Uterus (tissue), 4 donors: Measurements from ENCODE around the gene MED26. TPM values are rescaled to one million over a fixed set of nuclear protein-coding genes. Genes with fewer than 3 reads are reported as not detected.
A peak's percentile ranks its signal among the peaks of the same experiment; 100 is the strongest.

Experiments
- DNase-seq, 2 donors: peaks; one replicate each; pipeline ENCODE4 v3.0.0-alpha.2; 2019 to 2020
- H3K27ac ChIP-seq, 2 donors: fragments of 200-600 bp; sonication (generic); 1 replicate in 1 of 2; 2 replicates in 1 of 2; pipeline ENCODE4 v1.5.1; 2016 to 2018
- H3K27me3 ChIP-seq, 2 donors: fragments of 200-600 bp; sonication (generic); one replicate each; pipeline ENCODE4 v1.5.1; 2018 to 2019; ENCODE audit warnings: control low read depth in 1 of 2
- H3K36me3 ChIP-seq, 2 donors: fragments of 200-600 bp; sonication (generic); one replicate each; pipeline ENCODE4 v1.5.1; 2019; ENCODE audit warnings: control low read depth in 1 of 2
- H3K4me1 ChIP-seq, 2 donors: fragments of 200-600 bp; sonication (generic); one replicate each; pipeline ENCODE4 v1.5.1; 2018 to 2019; ENCODE audit warnings: control low read depth in 1 of 2
- H3K4me3 ChIP-seq, 2 donors: fragments of 200-600 bp; sonication (generic); 1 replicate in 1 of 2; 2 replicates in 1 of 2; pipeline ENCODE4 v1.5.1; 2018 to 2019; ENCODE audit warnings: mild to moderate bottlenecking in 1 of 2
- H3K9me3 ChIP-seq, 2 donors: fragments of 200-600 bp; sonication (generic); one replicate each; pipeline ENCODE4 v1.5.1; 2019; ENCODE audit warnings: control low read depth in 1 of 2
- CTCF ChIP-seq, 4 experiments: fragments of 200-600 bp in 2 of 4; fragments of 450-650 bp in 2 of 4; sonication (generic) in 2 of 4; IDR thresholded peaks; one replicate each; pipeline ENCODE4 v1.5.1; 2016 to 2019; ENCODE audit warnings: antibody characterized with exemption in 4 of 4, mild to moderate bottlenecking in 2 of 4, moderate library complexity in 1 of 4
- POLR2A ChIP-seq, 2 donors: fragments of 450-650 bp; IDR thresholded peaks; one replicate each; pipeline ENCODE4 v1.6.1; 2016; ENCODE audit warnings: antibody characterized with exemption in 2 of 2, mild to moderate bottlenecking in 1 of 2, moderate library complexity in 1 of 2
- intact Hi-C: fragments of 100-400 bp; cut with DNase I; formaldehyde crosslinking; loops from one replicate; pipeline ENCODE4 v1.15.1; 2023; ENCODE audit warnings: low total_unique reads
- total RNA-seq, 4 donors: library from RNA; depleted of rRNA in 3 of 4; stranded (reverse); fragments of >200 nt in 3 of 4; gene quantifications; one replicate each; pipeline versions ENCODE4 v1.1.0 to v1.2.4, GENCODE V29; 2014 to 2023
- donor health status: DM: yes; HTN: yes; CAD: no.

Gene MED26
- total RNA-seq, 4 donors from 2014 or later, result 1.5 to 13.5 (median 3.6) TPM

GRCh38 chr19:16618248-16618647 is 9.8 kb downstream of the MED26 start:
- H3K4me1 ChIP-seq, result peaks cover 0 to 24% of the 10 kb centered on the region in 2 donors
- H3K9me3 ChIP-seq, result no peaks in the 10 kb centered on the region
- no peak overlapping the region for H3K4me3 ChIP-seq

GRCh38 chr19:16615808-16616207 is 12.2 kb downstream of the MED26 start:
- H3K27me3 ChIP-seq, result no peaks in the 10 kb centered on the region
- no peak overlapping the region for H3K27ac ChIP-seq
- no peaks in the 10 kb centered on the region for H3K36me3 ChIP-seq
- H3K4me3 ChIP-seq, result no peak overlapping the region
- intact Hi-C loops, result no loop called here
- DNase-seq, result no peak
- no peaks in the 10 kb centered on the region for H3K9me3 ChIP-seq
- no peak for TF ChIP-seq POLR2A (IDR thresholded peaks at IDR 0.05)
- TF ChIP-seq CTCF (IDR thresholded peaks at IDR 0.05), result no peak
- peaks cover 6 to 18% of the 10 kb centered on the region in 2 donors for H3K4me1 ChIP-seq

More at GRCh38 chr19:16618248-16618647, 9.8 kb downstream of the MED26 start:
- H3K27me3 ChIP-seq, result no peaks in the 10 kb centered on the region
- no peak for DNase-seq
- H3K27ac ChIP-seq, result no peak overlapping the region
- intact Hi-C loops, result no loop called here
- no peaks in the 10 kb centered on the region for H3K36me3 ChIP-seq
- TF ChIP-seq POLR2A (IDR thresholded peaks at IDR 0.05) (no peak), CTCF (IDR thresholded peaks at IDR 0.05) (no peak)

- peaks cover 10 to 15% of the 10 kb centered on the region in 2 donors for H3K4me1 ChIP-seq
Observed at GRCh38 chr19:16614941-16615340, 13.1 kb downstream of the MED26 start.

GRCh38 chr19:16613841-16614240 is 14.2 kb downstream of the MED26 start:
- Histone ChIP-seq H3K27me3 (no peaks in the 10 kb centered on the region), H3K36me3 (no peaks in the 10 kb centered on the region), H3K9me3 (no peaks in the 10 kb centered on the region), H3K27ac (peak overlapping the region in 1 of 2 donors; percentile 50), H3K4me3 (no peak overlapping the region), H3K4me1 (peaks cover 12 to 16% of the 10 kb centered on the region in 2 donors)
- intact Hi-C loops, result no loop called here
- no peak for DNase-seq
- TF ChIP-seq CTCF (IDR thresholded peaks at IDR 0.05) (no peak), POLR2A (IDR thresholded peaks at IDR 0.05) (no peak)

More at GRCh38 chr19:16614941-16615340, 13.1 kb downstream of the MED26 start:
- Histone ChIP-seq H3K4me3 (no peak overlapping the region), H3K9me3 (no peaks in the 10 kb centered on the region), H3K27ac (no peak overlapping the region), H3K27me3 (no peaks in the 10 kb centered on the region), H3K36me3 (no peaks in the 10 kb centered on the region)
- TF ChIP-seq POLR2A (IDR thresholded peaks at IDR 0.05), result no peak
- TF ChIP-seq CTCF (IDR thresholded peaks at IDR 0.05), result no peak
- intact Hi-C loops, result no loop called here
- DNase-seq, result no peak

- TF ChIP-seq CTCF (IDR thresholded peaks at IDR 0.05) (no peak), POLR2A (IDR thresholded peaks at IDR 0.05) (no peak)
- H3K4me1 ChIP-seq, result peaks cover 16 to 17% of the 10 kb centered on the region in 2 donors
- no peak overlapping the region for H3K4me3 ChIP-seq
Observed at GRCh38 chr19:16612636-16613035, 15.4 kb downstream of the MED26 start.

More at GRCh38 chr19:16612636-16613035, 15.4 kb downstream of the MED26 start:
- DNase-seq, result no peak
- Histone ChIP-seq H3K27ac (peak overlapping the region; percentile 50), H3K36me3 (no peaks in the 10 kb centered on the region), H3K9me3 (no peaks in the 10 kb centered on the region), H3K27me3 (no peaks in the 10 kb centered on the region)
- intact Hi-C loops, result no loop called here
